ENCODE results near the gene RASAL1.

RASAL1 gene

DNA sequence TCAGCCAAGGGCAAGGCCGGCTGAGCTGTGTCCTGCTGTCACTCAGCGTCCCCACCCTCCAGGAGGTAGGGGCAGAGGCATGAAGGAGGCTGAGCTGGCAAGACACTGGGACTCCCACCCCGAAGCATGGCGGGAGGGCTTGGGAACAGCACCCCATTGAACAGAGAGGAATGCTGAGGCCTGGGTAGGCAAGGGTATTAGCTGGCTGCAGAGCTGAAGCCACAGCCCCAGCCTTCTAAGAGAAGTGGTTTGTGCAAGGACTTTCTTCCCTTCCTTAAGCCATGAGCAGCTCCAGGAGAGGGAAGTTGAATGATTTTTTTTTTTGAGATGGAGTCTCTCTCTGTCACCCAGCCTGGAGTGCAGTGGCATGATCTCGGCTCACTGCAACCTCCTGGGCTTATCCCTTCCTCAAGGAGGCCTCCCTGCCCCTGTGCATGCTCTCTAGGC, 7.3 kb upstream of the RASAL1 start:
- Histone ChIP-seq H3K9me3 (ENCODE audit: control insufficient read depth, insufficient read depth, low read depth, low read length) (no peaks in the 10 kb centered on the region), H3K36me3 (ENCODE audit: control insufficient read depth in 2 of 2, insufficient read depth in 1 of 2, low read length in 2 of 2) (no peaks in the 10 kb centered on the region), H3K4me1 (ENCODE audit: control insufficient read depth, insufficient read depth, low read length) (no peaks in the 10 kb centered on the region), H3K4me3 (ENCODE audit: low read depth, low read length) (no peak overlapping the region), H3K27ac (ENCODE audit: extremely low read depth, low read depth, low read length) (no peak overlapping the region)
- POLR2A ChIA-PET, result no interaction called here
- CTCF ChIA-PET, result interaction anchor here (0.6 to 1.2 kb wide), 4 partner anchors 8 to 93 kb away, joined by 3 to 4 read pairs (median 3); no protein-coding TSS in a partner anchor
- TF ChIP-seq ZBTB49 (tag by site-specific recombination; IDR thresholded peaks at IDR 0.05; ENCODE audit: low read depth) (no peak), ZNF645 (tag by site-specific recombination; IDR thresholded peaks at IDR 0.05) (no peak), OVOL3 (tag by site-specific recombination; IDR thresholded peaks at IDR 0.05) (no peak), EGR2 (tag by site-specific recombination; IDR thresholded peaks at IDR 0.05; ENCODE audit: low read depth) (no peak), ZNF585B (tag by site-specific recombination; IDR thresholded peaks at IDR 0.05) (no peak), ZNF521 (tag by site-specific recombination; IDR thresholded peaks at IDR 0.05) (no peak), ZNF677 (tag by site-specific recombination; IDR thresholded peaks at IDR 0.05) (no peak), ZNF302 (tag by site-specific recombination; IDR thresholded peaks at IDR 0.05; ENCODE audit: low read depth) (no peak), HOXA7 (CRISPR knock-in tag; IDR thresholded peaks at IDR 0.05; ENCODE audit: borderline replicate concordance) (no peak), ZNF830 (tag by site-specific recombination; IDR thresholded peaks at IDR 0.05; ENCODE audit: low read depth) (no peak), ZNF404 (tag by site-specific recombination; IDR thresholded peaks at IDR 0.05) (no peak)
- TF ChIP-seq, protein P1, sequence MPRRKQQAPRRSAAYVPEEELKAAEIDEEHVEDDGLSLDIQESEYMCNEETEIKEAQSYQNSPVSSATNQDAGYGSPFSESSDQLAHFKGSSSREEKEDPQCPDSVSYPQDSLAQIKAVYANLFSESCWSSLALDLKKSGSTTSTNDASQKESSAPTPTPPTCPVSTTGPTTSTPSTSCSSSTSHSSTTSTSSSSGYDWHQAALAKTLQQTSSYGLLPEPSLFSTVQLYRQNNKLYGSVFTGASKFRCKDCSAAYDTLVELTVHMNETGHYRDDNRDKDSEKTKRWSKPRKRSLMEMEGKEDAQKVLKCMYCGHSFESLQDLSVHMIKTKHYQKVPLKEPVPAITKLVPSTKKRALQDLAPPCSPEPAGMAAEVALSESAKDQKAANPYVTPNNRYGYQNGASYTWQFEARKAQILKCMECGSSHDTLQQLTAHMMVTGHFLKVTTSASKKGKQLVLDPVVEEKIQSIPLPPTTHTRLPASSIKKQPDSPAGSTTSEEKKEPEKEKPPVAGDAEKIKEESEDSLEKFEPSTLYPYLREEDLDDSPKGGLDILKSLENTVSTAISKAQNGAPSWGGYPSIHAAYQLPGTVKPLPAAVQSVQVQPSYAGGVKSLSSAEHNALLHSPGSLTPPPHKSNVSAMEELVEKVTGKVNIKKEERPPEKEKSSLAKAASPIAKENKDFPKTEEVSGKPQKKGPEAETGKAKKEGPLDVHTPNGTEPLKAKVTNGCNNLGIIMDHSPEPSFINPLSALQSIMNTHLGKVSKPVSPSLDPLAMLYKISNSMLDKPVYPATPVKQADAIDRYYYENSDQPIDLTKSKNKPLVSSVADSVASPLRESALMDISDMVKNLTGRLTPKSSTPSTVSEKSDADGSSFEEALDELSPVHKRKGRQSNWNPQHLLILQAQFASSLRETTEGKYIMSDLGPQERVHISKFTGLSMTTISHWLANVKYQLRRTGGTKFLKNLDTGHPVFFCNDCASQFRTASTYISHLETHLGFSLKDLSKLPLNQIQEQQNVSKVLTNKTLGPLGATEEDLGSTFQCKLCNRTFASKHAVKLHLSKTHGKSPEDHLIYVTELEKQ (tag by site-specific recombination; IDR thresholded peaks at IDR 0.05; ENCODE audit: borderline replicate concordance), result no peak

- Histone ChIP-seq H3K9me3 (ENCODE audit: control insufficient read depth, insufficient read depth, low read depth, low read length) (no peaks in the 10 kb centered on the region), H3K4me1 (ENCODE audit: control insufficient read depth, insufficient read depth, low read length) (no peaks in the 10 kb centered on the region), H3K36me3 (ENCODE audit: control insufficient read depth in 2 of 2, insufficient read depth in 1 of 2, low read length in 2 of 2) (no peaks in the 10 kb centered on the region), H3K4me3 (ENCODE audit: low read depth, low read length) (no peak overlapping the region), H3K27ac (ENCODE audit: extremely low read depth, low read depth, low read length) (no peak overlapping the region)
- CTCF ChIA-PET, result interaction anchor here (0.6 to 1.2 kb wide), 3 partner anchors 8 to 11 kb away, joined by 3 to 4 read pairs (median 3); no protein-coding TSS in a partner anchor
- POLR2A ChIA-PET, result interaction anchor here (0.7 kb wide), 1 partner anchor 15 kb away, joined by 4 read pairs; no protein-coding TSS in a partner anchor
- TF ChIP-seq ZBTB8A (tag by site-specific recombination; IDR thresholded peaks at IDR 0.05) (no peak), ZNF354C (tag by site-specific recombination; IDR thresholded peaks at IDR 0.05; ENCODE audit: borderline replicate concordance, low read depth) (no peak), PRDM10 (tag by site-specific recombination; IDR thresholded peaks at IDR 0.05) (no peak), ZNF23 (tag by site-specific recombination; IDR thresholded peaks at IDR 0.05; ENCODE audit: borderline replicate concordance) (no peak), ZNF433 (tag by site-specific recombination; IDR thresholded peaks at IDR 0.05; ENCODE audit: low read depth) (no peak), ZNF529 (tag by site-specific recombination; IDR thresholded peaks at IDR 0.05; ENCODE audit: insufficient replicate concordance) (no peak), KLF7 (tag by site-specific recombination; IDR thresholded peaks at IDR 0.05; ENCODE audit: borderline replicate concordance) (no peak), ZNF558 (tag by site-specific recombination; IDR thresholded peaks at IDR 0.05) (no peak), ZNF416 (tag by site-specific recombination; IDR thresholded peaks at IDR 0.05) (no peak), RBAK (tag by site-specific recombination; IDR thresholded peaks at IDR 0.05) (no peak)
- TF ChIP-seq, protein P2, sequence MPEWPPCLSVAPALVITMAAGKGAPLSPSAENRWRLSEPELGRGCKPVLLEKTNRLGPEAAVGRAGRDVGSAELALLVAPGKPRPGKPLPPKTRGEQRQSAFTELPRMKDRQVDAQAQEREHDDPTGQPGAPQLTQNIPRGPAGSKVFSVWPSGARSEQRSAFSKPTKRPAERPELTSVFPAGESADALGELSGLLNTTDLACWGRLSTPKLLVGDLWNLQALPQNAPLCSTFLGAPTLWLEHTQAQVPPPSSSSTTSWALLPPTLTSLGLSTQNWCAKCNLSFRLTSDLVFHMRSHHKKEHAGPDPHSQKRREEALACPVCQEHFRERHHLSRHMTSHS (tag by site-specific recombination; IDR thresholded peaks at IDR 0.05), result no peak
Measured at GRCh38 chr12:113142173-113142885, 6.8 kb upstream of the RASAL1 start.
